ENCODE data around the gene SF3B5. TPM values are rescaled to one million over a fixed set of nuclear protein-coding genes. Genes with fewer than 3 reads are reported as not detected.

The SF3B5 gene
- polyA plus RNA-seq, 1 donor (not counting 4 experiments of a cell fraction or from before 2014, with no cell fraction given): 199 TPM

GRCh38 chr6:144075187-144075586, 20.2 kb downstream of the SF3B5 start:
- Histone ChIP-seq H2AFZ (ENCODE audit: control insufficient read depth, low read length) (no peak overlapping the region), H3K4me2 (ENCODE audit: control insufficient read depth, extremely low read depth, insufficient read depth, low read depth, low read length) (no peak overlapping the region), H3K79me2 (ENCODE audit: control insufficient read depth, insufficient read depth, low read length) (no peaks in the 10 kb centered on the region), H3K27me3 (ENCODE audit: control insufficient read depth, extremely low read depth, insufficient read depth, low read length) (no peaks in the 10 kb centered on the region), H3K4me1 (ENCODE audit: control insufficient read depth, extremely low read depth, insufficient read depth, low read length) (no peaks in the 10 kb centered on the region), H3K27ac (ENCODE audit: control insufficient read depth, insufficient read depth, low read length) (no peak overlapping the region), H3K4me3 (ENCODE audit: control insufficient read depth in 2 of 3, extremely low read depth in 1 of 3, insufficient read depth in 2 of 3, low read depth in 1 of 3, low read length in 3 of 3) (no peak overlapping the region), H3K9me1 (ENCODE audit: control insufficient read depth, extremely low read depth, insufficient read depth, low read length) (no peaks in the 10 kb centered on the region), H3K9ac (ENCODE audit: control insufficient read depth, extremely low read depth, insufficient read depth, low read length) (no peak overlapping the region), H4K20me1 (ENCODE audit: control insufficient read depth, extremely low read depth, insufficient read depth, low read length) (no peaks in the 10 kb centered on the region), H3K36me3 (ENCODE audit: control insufficient read depth in 2 of 2, extremely low read depth in 1 of 2, insufficient read depth in 2 of 2, low read length in 2 of 2) (no peaks in the 10 kb centered on the region), H3K9me3 (ENCODE audit: control insufficient read depth, low read depth, low read length) (no peaks in the 10 kb centered on the region)
- dilution Hi-C loops (cut with MboI; ENCODE audit: extremely low pct_ligation_motif_present, low sequenced_read_pairs): no loop called here
- DNase-seq (ENCODE audit: low read depth, low spot score) (no peak), FAIRE-seq (no peak)
- TF ChIP-seq EZH2 (IDR thresholded peaks at IDR 0.05; ENCODE audit: low read length): no peak
- TF ChIP-seq, protein P1, sequence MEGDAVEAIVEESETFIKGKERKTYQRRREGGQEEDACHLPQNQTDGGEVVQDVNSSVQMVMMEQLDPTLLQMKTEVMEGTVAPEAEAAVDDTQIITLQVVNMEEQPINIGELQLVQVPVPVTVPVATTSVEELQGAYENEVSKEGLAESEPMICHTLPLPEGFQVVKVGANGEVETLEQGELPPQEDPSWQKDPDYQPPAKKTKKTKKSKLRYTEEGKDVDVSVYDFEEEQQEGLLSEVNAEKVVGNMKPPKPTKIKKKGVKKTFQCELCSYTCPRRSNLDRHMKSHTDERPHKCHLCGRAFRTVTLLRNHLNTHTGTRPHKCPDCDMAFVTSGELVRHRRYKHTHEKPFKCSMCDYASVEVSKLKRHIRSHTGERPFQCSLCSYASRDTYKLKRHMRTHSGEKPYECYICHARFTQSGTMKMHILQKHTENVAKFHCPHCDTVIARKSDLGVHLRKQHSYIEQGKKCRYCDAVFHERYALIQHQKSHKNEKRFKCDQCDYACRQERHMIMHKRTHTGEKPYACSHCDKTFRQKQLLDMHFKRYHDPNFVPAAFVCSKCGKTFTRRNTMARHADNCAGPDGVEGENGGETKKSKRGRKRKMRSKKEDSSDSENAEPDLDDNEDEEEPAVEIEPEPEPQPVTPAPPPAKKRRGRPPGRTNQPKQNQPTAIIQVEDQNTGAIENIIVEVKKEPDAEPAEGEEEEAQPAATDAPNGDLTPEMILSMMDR (optimal IDR thresholded peaks at IDR 0.05 in 1 of 3, IDR thresholded peaks at IDR 0.05 in 1 of 3, conservative IDR thresholded peaks at IDR 0.05 in 1 of 3; ENCODE audit: extremely low read depth in 1 of 3, insufficient read depth in 2 of 3, low read length in 3 of 3): no peak

GRCh38 chr6:144073024-144073423, 22.3 kb downstream of the SF3B5 start:
- Histone ChIP-seq H2AFZ (ENCODE audit: control insufficient read depth, low read length) (no peak overlapping the region), H3K27ac (ENCODE audit: control insufficient read depth, insufficient read depth, low read length) (no peak overlapping the region), H3K79me2 (ENCODE audit: control insufficient read depth, insufficient read depth, low read length) (no peaks in the 10 kb centered on the region), H3K4me3 (ENCODE audit: control insufficient read depth in 2 of 3, extremely low read depth in 1 of 3, insufficient read depth in 2 of 3, low read depth in 1 of 3, low read length in 3 of 3) (no peak overlapping the region), H4K20me1 (ENCODE audit: control insufficient read depth, extremely low read depth, insufficient read depth, low read length) (no peaks in the 10 kb centered on the region), H3K9me3 (ENCODE audit: control insufficient read depth, low read depth, low read length) (no peaks in the 10 kb centered on the region), H3K36me3 (ENCODE audit: control insufficient read depth in 2 of 2, extremely low read depth in 1 of 2, insufficient read depth in 2 of 2, low read length in 2 of 2) (no peaks in the 10 kb centered on the region), H3K4me2 (ENCODE audit: control insufficient read depth, extremely low read depth, insufficient read depth, low read depth, low read length) (no peak overlapping the region), H3K4me1 (ENCODE audit: control insufficient read depth, extremely low read depth, insufficient read depth, low read length) (no peaks in the 10 kb centered on the region), H3K27me3 (ENCODE audit: control insufficient read depth, extremely low read depth, insufficient read depth, low read length) (peaks cover 3% of the 10 kb centered on the region), H3K9ac (ENCODE audit: control insufficient read depth, extremely low read depth, insufficient read depth, low read length) (no peak overlapping the region), H3K9me1 (ENCODE audit: control insufficient read depth, extremely low read depth, insufficient read depth, low read length) (no peaks in the 10 kb centered on the region)
- dilution Hi-C loops (cut with MboI; ENCODE audit: extremely low pct_ligation_motif_present, low sequenced_read_pairs): no loop called here
- DNase-seq (ENCODE audit: low read depth, low spot score): no peak
- FAIRE-seq: no peak
- TF ChIP-seq EZH2 (IDR thresholded peaks at IDR 0.05; ENCODE audit: low read length): no peak
- TF ChIP-seq, protein P1 (optimal IDR thresholded peaks at IDR 0.05 in 1 of 3, IDR thresholded peaks at IDR 0.05 in 1 of 3, conservative IDR thresholded peaks at IDR 0.05 in 1 of 3; ENCODE audit: extremely low read depth in 1 of 3, insufficient read depth in 2 of 3, low read length in 3 of 3): no peak

Measured in keratinocyte (primary cell).